ENCODE data around the gene ZC3H4.
"Not testable (repeated sequence)": the region's sequence is repeated elsewhere in the genome, so short reads cannot be mapped to it uniquely, and the experiment has no call there.

ZC3H4 gene

DNA sequence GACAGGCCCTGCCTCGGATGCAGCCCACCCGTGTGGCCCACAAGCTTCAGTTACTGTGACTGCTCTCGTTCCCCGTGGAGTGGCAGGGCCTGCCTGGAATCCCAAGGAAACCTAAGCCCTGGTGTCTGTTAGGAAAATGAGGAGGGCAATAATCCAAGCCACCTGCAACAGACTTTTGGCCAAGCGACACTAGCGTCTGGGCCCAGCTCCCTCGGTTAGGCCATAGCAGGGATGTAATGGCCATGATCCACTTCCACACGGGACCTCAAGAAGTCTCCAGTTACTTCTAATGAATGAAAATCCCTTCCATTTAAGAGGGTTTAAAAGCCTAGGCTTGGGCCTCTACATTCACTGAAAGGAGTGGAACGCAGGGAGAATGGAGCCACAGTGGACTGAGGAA lies 8.9 kb downstream of the ZC3H4 start:
- Histone ChIP-seq H3K36me3 (ENCODE audit: insufficient read depth, low read length) (peaks cover 8% of the 10 kb centered on the region), H3K4me3 (ENCODE audit: low read depth in 1 of 2, low read length in 2 of 2) (no peak overlapping the region), H3K27me3 (ENCODE audit: control insufficient read depth in 1 of 2, insufficient read depth in 2 of 2, low read length in 2 of 2) (no peaks in the 10 kb centered on the region), H3K9me3 (ENCODE audit: low read length) (no peaks in the 10 kb centered on the region), H3K9ac (ENCODE audit: low read length) (no peak overlapping the region), H3K4me1 (ENCODE audit: insufficient read depth, low read length) (peaks cover 60% of the 10 kb centered on the region), H3K27ac (ENCODE audit: low read depth, low read length) (no peak overlapping the region)

DNA sequence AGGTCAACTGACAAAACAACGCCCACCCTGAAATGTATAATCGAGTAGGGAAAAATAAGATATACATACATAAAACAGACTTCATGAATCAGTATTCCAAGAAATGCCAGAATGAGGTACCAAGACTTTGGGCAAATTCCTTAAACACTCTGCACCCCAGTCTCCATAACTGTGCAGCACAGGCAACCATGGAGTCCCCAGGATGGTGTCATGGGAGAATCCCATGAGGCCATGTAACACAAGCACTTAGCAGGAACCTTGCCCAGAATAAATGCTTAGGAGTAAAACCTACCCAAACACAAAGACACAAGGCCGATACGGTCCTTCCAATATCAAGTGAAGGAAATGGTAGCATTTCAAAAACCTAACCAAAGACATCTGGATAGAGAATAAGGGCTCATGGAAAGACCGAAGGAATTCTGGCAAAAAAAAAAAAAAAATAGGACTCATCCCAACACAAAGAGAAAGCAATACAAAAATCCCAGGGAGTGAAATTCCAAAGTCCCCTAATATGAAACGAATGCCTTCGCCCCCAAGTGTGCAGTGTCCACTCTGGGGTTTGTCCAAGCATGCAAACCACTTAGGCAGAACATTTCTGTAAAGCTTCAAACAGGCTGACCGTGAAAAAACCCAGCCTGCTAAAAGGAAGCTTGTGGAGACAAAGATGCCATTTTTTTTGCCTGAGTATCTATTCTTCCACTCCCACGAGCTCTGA lies 11.1 kb downstream of the ZC3H4 start:
- H3K27me3 ChIP-seq (ENCODE audit: control insufficient read depth in 1 of 2, insufficient read depth in 2 of 2, low read length in 2 of 2) = no peaks in the 10 kb centered on the region
- no peaks in the 10 kb centered on the region for H3K9me3 ChIP-seq (ENCODE audit: low read length)
- H3K4me1 ChIP-seq (ENCODE audit: insufficient read depth, low read length) = peaks cover 58% of the 10 kb centered on the region
- H3K4me3 ChIP-seq (ENCODE audit: low read depth in 1 of 2, low read length in 2 of 2) = no peak overlapping the region
- peaks cover 6% of the 10 kb centered on the region for H3K36me3 ChIP-seq (ENCODE audit: insufficient read depth, low read length)
- H3K9ac ChIP-seq (ENCODE audit: low read length) = no peak overlapping the region
- H3K27ac ChIP-seq (ENCODE audit: low read depth, low read length) = no peak overlapping the region

DNA sequence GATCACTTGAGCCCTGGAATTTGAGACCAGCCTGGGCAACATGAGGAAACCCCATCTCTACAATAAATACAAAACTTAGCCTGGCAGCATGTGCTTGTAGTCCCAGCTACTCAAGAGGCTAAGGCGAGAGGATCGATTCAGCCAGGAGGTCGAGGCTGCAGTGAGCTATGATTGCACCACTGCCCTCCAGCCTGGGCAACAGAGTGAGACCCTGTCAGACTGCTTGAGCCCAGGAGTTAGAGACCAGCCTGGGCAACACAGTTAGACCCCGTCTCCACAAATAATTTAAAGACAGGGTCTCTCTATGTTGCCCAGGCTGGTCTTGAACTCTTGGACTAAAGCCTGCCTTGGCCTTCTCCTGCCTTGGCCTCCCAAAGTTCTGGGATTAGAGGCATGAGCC lies 12.5 kb downstream of the ZC3H4 start:
- H3K9me3 ChIP-seq (ENCODE audit: low read length); H3K36me3 ChIP-seq (ENCODE audit: insufficient read depth, low read length); H3K27ac ChIP-seq (ENCODE audit: low read depth, low read length); H3K4me3 ChIP-seq (ENCODE audit: low read depth in 1 of 2, low read length in 2 of 2); H3K27me3 ChIP-seq (ENCODE audit: control insufficient read depth in 1 of 2, insufficient read depth in 2 of 2, low read length in 2 of 2); H3K9ac ChIP-seq (ENCODE audit: low read length): not testable (repeated sequence)
- peaks cover 51% of the 10 kb centered on the region for H3K4me1 ChIP-seq (ENCODE audit: insufficient read depth, low read length)

DNA sequence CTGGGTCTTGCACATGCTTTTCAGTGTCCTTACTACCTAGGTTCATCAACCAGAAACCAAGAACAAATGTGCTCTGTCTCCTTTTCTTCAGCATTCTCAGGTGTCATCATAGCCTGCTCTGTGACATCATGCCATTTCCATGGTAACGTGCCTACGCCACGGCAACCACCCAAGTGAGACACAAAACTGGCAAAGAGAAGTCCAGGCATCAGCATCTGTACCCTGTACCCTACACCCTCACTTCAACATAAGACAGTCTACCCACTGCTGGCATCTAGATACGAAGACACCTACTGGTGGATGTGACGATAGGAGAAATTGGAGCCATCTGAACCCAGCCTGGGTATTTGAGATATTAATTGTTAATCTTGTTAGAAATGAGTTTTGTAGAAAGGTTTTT lies 13.3 kb downstream of the ZC3H4 start:
- Histone ChIP-seq H3K9me3 (ENCODE audit: low read length) (no peaks in the 10 kb centered on the region), H3K27ac (ENCODE audit: low read depth, low read length) (no peak overlapping the region), H3K36me3 (ENCODE audit: insufficient read depth, low read length) (peaks cover 9% of the 10 kb centered on the region), H3K27me3 (ENCODE audit: control insufficient read depth in 1 of 2, insufficient read depth in 2 of 2, low read length in 2 of 2) (no peaks in the 10 kb centered on the region), H3K9ac (ENCODE audit: low read length) (no peak overlapping the region), H3K4me1 (ENCODE audit: insufficient read depth, low read length) (peaks cover 51% of the 10 kb centered on the region), H3K4me3 (ENCODE audit: low read depth in 1 of 2, low read length in 2 of 2) (no peak overlapping the region)

DNA sequence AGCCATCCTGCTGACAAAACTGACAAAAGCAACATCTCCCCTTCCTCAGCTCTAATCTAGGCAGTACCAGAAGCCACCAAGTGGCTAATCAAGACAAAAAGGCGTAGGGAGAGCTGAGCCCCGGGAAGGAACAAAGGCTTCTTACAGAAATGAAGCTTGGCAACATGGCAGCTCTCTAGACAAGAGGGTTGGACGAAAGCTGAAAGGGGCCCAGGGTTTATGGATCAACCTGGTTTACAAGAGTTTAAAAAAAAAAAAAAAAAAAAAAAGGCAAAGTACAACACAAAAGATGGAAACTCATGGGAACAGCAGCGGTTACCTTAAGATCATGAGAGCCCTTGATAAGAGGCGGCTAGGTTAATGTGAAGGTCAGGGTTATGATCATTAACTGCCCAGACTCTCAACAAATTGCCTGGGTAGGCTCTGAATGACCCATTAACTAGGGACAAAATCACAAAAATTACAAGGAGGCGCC lies 14.0 kb downstream of the ZC3H4 start:
- Histone ChIP-seq H3K9ac (ENCODE audit: low read length) (no peak overlapping the region), H3K4me1 (ENCODE audit: insufficient read depth, low read length) (peaks cover 51% of the 10 kb centered on the region)

GRCh38 chr19:47098608-47099007 lies 15.0 kb downstream of the ZC3H4 start:
- peaks cover 50% of the 10 kb centered on the region for H3K4me1 ChIP-seq (ENCODE audit: insufficient read depth, low read length)
- no peak overlapping the region for H3K9ac ChIP-seq (ENCODE audit: low read length)
- H3K4me3 ChIP-seq (ENCODE audit: low read depth in 1 of 2, low read length in 2 of 2) = no peak overlapping the region
- H3K9me3 ChIP-seq (ENCODE audit: low read length) = no peaks in the 10 kb centered on the region
- peaks cover 22% of the 10 kb centered on the region for H3K36me3 ChIP-seq (ENCODE audit: insufficient read depth, low read length)
- no peaks in the 10 kb centered on the region for H3K27me3 ChIP-seq (ENCODE audit: control insufficient read depth in 1 of 2, insufficient read depth in 2 of 2, low read length in 2 of 2)
- no peak overlapping the region for H3K27ac ChIP-seq (ENCODE audit: low read depth, low read length)

More for the DNA sequence above, 14.0 kb downstream of the ZC3H4 start:
- Histone ChIP-seq H3K9me3 (ENCODE audit: low read length) (no peaks in the 10 kb centered on the region), H3K4me3 (ENCODE audit: low read depth in 1 of 2, low read length in 2 of 2) (no peak overlapping the region), H3K27me3 (ENCODE audit: control insufficient read depth in 1 of 2, insufficient read depth in 2 of 2, low read length in 2 of 2) (no peaks in the 10 kb centered on the region), H3K36me3 (ENCODE audit: insufficient read depth, low read length) (peaks cover 13% of the 10 kb centered on the region), H3K27ac (ENCODE audit: low read depth, low read length) (no peak overlapping the region)

GRCh38 chr19:47097396-47098201 lies 16.0 kb downstream of the ZC3H4 start:
- no peak overlapping the region for H3K27ac ChIP-seq (ENCODE audit: low read depth, low read length)
- peaks cover 22% of the 10 kb centered on the region for H3K36me3 ChIP-seq (ENCODE audit: insufficient read depth, low read length)
- H3K9ac ChIP-seq (ENCODE audit: low read length) = no peak overlapping the region
- H3K27me3 ChIP-seq (ENCODE audit: control insufficient read depth in 1 of 2, insufficient read depth in 2 of 2, low read length in 2 of 2) = no peaks in the 10 kb centered on the region
- no peaks in the 10 kb centered on the region for H3K9me3 ChIP-seq (ENCODE audit: low read length)
- H3K4me1 ChIP-seq (ENCODE audit: insufficient read depth, low read length) = peaks cover 52% of the 10 kb centered on the region
- H3K4me3 ChIP-seq (ENCODE audit: low read depth in 1 of 2, low read length in 2 of 2) = no peak overlapping the region

DNA sequence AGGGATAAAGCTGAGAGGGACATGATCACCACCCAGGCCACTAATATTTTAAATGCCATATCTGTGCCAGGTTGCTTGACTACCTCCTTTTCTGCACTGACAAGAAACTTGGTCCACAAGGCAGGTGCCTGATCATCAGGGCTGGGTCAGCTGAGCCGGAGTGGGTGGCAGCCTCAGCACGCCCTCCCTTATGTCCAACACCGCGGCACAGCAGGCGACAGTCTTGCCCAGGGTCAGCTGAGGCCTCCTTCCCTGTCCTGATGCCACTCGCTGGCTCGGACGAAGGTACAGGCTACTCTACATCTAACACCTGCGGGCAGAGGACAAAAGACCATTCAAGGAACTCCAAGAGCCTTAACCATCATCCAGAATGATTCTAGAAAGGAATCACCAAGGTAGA lies 16.9 kb downstream of the ZC3H4 start:
- H3K27ac ChIP-seq (ENCODE audit: low read depth, low read length) = no peak overlapping the region

GRCh38 chr19:47096100-47096704 lies 17.4 kb downstream of the ZC3H4 start:
- H3K27me3 ChIP-seq (ENCODE audit: control insufficient read depth in 1 of 2, insufficient read depth in 2 of 2, low read length in 2 of 2) = no peaks in the 10 kb centered on the region
- H3K9me3 ChIP-seq (ENCODE audit: low read length) = no peaks in the 10 kb centered on the region
- peaks cover 29% of the 10 kb centered on the region for H3K36me3 ChIP-seq (ENCODE audit: insufficient read depth, low read length)
- no peak overlapping the region for H3K9ac ChIP-seq (ENCODE audit: low read length)
- no peak overlapping the region for H3K27ac ChIP-seq (ENCODE audit: low read depth, low read length)
- no peak overlapping the region for H3K4me3 ChIP-seq (ENCODE audit: low read depth in 1 of 2, low read length in 2 of 2)
- peaks cover 44% of the 10 kb centered on the region for H3K4me1 ChIP-seq (ENCODE audit: insufficient read depth, low read length)

More for the DNA sequence above, 16.9 kb downstream of the ZC3H4 start:
- Histone ChIP-seq H3K27me3 (ENCODE audit: control insufficient read depth in 1 of 2, insufficient read depth in 2 of 2, low read length in 2 of 2) (no peaks in the 10 kb centered on the region), H3K36me3 (ENCODE audit: insufficient read depth, low read length) (peaks cover 29% of the 10 kb centered on the region), H3K9me3 (ENCODE audit: low read length) (no peaks in the 10 kb centered on the region), H3K9ac (ENCODE audit: low read length) (no peak overlapping the region), H3K4me1 (ENCODE audit: insufficient read depth, low read length) (peaks cover 44% of the 10 kb centered on the region), H3K4me3 (ENCODE audit: low read depth in 1 of 2, low read length in 2 of 2) (no peak overlapping the region)

DNA sequence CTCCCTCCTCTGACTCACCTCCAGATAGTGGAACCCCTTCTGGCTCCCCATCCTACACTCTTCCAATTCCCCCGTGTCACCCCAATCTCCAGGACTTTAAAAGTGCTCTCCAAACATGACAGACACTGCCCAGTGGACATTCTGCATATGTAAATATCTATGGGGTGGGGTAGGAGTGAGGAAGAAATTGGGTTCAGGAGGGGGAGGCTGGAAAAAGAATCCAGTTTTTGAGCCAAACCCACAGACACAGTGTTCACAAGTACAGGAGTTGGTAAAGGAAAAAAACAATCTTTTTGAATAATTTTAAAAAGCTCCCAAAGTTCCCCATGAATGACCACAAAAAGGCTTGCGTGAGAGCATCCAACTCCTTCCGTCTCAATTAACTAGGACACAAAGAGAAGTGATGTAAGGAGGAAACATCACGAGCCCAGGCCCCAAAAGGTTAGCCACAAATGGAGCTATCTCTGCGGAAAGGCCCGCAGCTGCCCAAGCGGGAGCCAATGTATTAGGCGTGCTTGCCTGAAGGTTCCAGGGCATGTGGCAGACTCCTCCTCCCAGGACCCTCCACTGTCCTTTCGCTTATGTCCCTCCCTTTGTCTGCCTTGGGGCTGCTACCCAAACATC lies 18.0 kb downstream of the ZC3H4 start:
- peaks cover 29% of the 10 kb centered on the region for H3K36me3 ChIP-seq (ENCODE audit: insufficient read depth, low read length)
- no peak overlapping the region for H3K9ac ChIP-seq (ENCODE audit: low read length)
- peaks cover 44% of the 10 kb centered on the region for H3K4me1 ChIP-seq (ENCODE audit: insufficient read depth, low read length)
- H3K4me3 ChIP-seq (ENCODE audit: low read depth in 1 of 2, low read length in 2 of 2) = no peak overlapping the region
- H3K27ac ChIP-seq (ENCODE audit: low read depth, low read length) = no peak overlapping the region
- no peaks in the 10 kb centered on the region for H3K9me3 ChIP-seq (ENCODE audit: low read length)
- no peaks in the 10 kb centered on the region for H3K27me3 ChIP-seq (ENCODE audit: control insufficient read depth in 1 of 2, insufficient read depth in 2 of 2, low read length in 2 of 2)

Measured in muscle layer of colon (tissue), 2 donors.